Ascending aorta (tissue), 2 donors: Measurements from ENCODE around the gene CNTNAP4. TPM values are rescaled to one million over a fixed set of nuclear protein-coding genes. Genes with fewer than 3 reads are reported as not detected.

ENCODE experiments used
- DNase-seq, 2 donors: peaks; one replicate each; pipeline ENCODE4 v3.0.0-alpha.2; 2019; ENCODE audit warnings: low spot score in 2 of 2
- H3K27ac ChIP-seq, 2 donors: fragments of 200-600 bp; sonication (generic); one replicate each; pipeline ENCODE4 v1.5.1; 2016 to 2017; ENCODE audit warnings: mild to moderate bottlenecking in 1 of 2
- H3K27me3 ChIP-seq: fragments of 200-600 bp; sonication (generic); one replicate; pipeline ENCODE4 v1.5.1; 2017
- H3K36me3 ChIP-seq, 2 donors: fragments of 200-600 bp; sonication (generic); one replicate each; pipeline ENCODE4 v1.5.1; 2016
- H3K4me1 ChIP-seq, 2 donors: fragments of 200-600 bp; sonication (generic); one replicate each; pipeline ENCODE4 v1.5.1; 2016 to 2017; ENCODE audit warnings: mild to moderate bottlenecking in 1 of 2
- H3K4me3 ChIP-seq, 2 donors: fragments of 200-600 bp; sonication (generic); one replicate each; pipeline ENCODE4 v1.5.1; 2016 to 2017; ENCODE audit warnings: mild to moderate bottlenecking in 1 of 2
- H3K9me3 ChIP-seq, 2 donors: fragments of 200-600 bp; sonication (generic); one replicate each; pipeline ENCODE4 v1.5.1; 2016
- intact Hi-C: fragments of 100-400 bp; cut with DNase I; formaldehyde crosslinking; loops from one replicate; pipeline ENCODE4 v1.15.1; 2023
- total RNA-seq: library from RNA; depleted of rRNA; stranded (reverse); fragments of >200 nt; gene quantifications from one replicate; pipeline ENCODE4 v1.1.0, GENCODE V29; 2016
- TF ChIP-seq, protein P1 (sequence below), 3 experiments: fragments of 200-600 bp in 2 of 3; fragments of 450-650 bp in 1 of 3; sonication (generic) in 2 of 3; IDR thresholded peaks; one replicate each; pipeline ENCODE4 v1.5.1; 2016 to 2019; ENCODE audit warnings: antibody characterized with exemption in 3 of 3, mild to moderate bottlenecking in 1 of 3, moderate library complexity in 1 of 3

Gene CNTNAP4
- total RNA-seq, 1 donor from 2014 or later, result not detected

DNA sequence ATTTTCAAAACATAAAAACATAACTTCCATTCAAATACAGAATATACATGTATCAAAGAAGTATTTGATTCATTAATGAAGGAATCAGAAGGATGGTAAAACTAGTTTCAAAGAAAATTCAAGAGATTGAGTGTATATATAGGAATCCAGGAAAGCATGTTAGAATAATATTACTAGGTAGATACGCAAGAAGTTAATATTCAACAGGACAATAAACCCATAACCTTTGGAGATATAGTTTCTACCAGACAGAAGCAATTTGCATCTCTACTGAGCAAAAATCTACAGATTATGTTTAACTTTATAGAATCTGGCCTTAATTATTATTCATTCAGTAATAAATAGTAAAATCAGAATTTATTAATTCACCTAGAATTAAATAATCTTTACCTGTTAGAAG lies 166.8 kb downstream of the CNTNAP4 start:
- Histone ChIP-seq H3K9me3 (no peaks in the 10 kb centered on the region), H3K27me3 (no peaks in the 10 kb centered on the region), H3K36me3 (no peaks in the 10 kb centered on the region), H3K27ac (no peak overlapping the region), H3K4me3 (no peak overlapping the region), H3K4me1 (no peaks in the 10 kb centered on the region)
- intact Hi-C loops, result no loop called here
- TF ChIP-seq, protein P1, sequence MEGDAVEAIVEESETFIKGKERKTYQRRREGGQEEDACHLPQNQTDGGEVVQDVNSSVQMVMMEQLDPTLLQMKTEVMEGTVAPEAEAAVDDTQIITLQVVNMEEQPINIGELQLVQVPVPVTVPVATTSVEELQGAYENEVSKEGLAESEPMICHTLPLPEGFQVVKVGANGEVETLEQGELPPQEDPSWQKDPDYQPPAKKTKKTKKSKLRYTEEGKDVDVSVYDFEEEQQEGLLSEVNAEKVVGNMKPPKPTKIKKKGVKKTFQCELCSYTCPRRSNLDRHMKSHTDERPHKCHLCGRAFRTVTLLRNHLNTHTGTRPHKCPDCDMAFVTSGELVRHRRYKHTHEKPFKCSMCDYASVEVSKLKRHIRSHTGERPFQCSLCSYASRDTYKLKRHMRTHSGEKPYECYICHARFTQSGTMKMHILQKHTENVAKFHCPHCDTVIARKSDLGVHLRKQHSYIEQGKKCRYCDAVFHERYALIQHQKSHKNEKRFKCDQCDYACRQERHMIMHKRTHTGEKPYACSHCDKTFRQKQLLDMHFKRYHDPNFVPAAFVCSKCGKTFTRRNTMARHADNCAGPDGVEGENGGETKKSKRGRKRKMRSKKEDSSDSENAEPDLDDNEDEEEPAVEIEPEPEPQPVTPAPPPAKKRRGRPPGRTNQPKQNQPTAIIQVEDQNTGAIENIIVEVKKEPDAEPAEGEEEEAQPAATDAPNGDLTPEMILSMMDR (IDR thresholded peaks at IDR 0.05), result no peak
- DNase-seq, result no peak

DNA sequence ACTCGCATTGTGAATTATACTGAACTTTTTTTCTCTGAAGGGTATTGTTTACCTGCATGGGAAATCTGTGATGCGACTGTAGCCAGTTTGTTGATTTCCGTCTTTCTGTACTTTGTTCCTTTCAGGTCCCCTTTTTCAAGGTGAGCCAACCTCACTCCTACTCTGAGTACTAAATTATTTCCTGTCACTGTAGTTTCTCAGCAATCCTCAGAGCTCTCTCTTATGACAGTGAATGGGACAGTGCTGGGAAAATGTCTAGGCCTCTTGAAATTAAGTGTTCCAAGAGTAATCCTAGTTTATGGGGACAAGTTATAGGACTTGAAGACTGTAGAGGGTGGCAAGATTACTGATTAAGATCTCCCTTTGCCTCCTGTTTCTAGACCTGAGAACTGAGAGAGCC lies 167.6 kb downstream of the CNTNAP4 start:
- no peak for DNase-seq
- H3K9me3 ChIP-seq, result no peaks in the 10 kb centered on the region
- no peak overlapping the region for H3K27ac ChIP-seq
- TF ChIP-seq, protein P1 (IDR thresholded peaks at IDR 0.05), result no peak
- intact Hi-C loops, result no loop called here
- no peaks in the 10 kb centered on the region for H3K4me1 ChIP-seq
- no peaks in the 10 kb centered on the region for H3K36me3 ChIP-seq
- H3K27me3 ChIP-seq, result no peaks in the 10 kb centered on the region
- no peak overlapping the region for H3K4me3 ChIP-seq

DNA sequence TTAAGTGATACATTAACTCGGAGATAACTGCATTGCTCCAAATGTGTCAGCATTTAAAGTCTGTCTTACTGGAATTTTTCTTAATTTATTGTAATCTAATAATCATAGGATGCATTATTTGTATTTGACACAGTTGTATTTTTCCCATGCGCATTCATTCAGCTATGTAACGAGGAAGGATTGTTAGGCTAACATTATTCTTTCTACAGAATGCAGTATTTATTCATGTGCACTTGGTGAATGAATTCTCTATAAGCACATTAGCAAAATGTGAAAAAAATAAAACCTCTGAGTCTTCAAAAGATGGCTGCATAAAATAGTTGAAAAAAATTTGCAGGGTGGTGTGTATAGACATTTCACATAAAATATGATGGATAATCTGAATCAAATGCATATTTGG lies 168.6 kb downstream of the CNTNAP4 start:
- Histone ChIP-seq H3K27me3 (no peaks in the 10 kb centered on the region), H3K36me3 (no peaks in the 10 kb centered on the region), H3K27ac (no peak overlapping the region), H3K4me1 (no peaks in the 10 kb centered on the region), H3K9me3 (no peaks in the 10 kb centered on the region), H3K4me3 (no peak overlapping the region)
- TF ChIP-seq, protein P1 (IDR thresholded peaks at IDR 0.05), result no peak
- DNase-seq, result no peak
- intact Hi-C loops, result no loop called here

DNA sequence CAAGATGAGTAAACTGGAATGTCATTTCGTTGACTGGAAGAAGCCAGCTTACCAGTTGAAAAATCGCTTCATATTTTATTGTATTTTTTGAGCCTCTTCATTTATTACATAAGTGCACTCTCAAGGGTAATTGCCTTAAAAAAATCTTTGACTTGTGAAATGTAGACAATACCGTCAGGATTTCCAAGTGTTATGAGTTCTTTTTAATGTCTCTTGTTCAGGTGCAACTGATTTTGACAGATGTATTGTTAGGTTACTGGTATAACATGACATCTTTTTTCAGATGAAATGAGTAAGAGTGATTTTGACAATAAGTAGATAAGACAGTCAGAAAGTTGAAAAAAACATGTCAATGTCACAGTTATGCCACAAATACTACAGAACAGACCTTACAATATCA lies 169.1 kb downstream of the CNTNAP4 start:
- no peak overlapping the region for H3K4me3 ChIP-seq
- H3K9me3 ChIP-seq, result no peaks in the 10 kb centered on the region
- TF ChIP-seq, protein P1 (IDR thresholded peaks at IDR 0.05), result no peak
- DNase-seq, result no peak
- no peaks in the 10 kb centered on the region for H3K4me1 ChIP-seq
- no peaks in the 10 kb centered on the region for H3K36me3 ChIP-seq
- no peak overlapping the region for H3K27ac ChIP-seq
- H3K27me3 ChIP-seq, result no peaks in the 10 kb centered on the region
- intact Hi-C loops, result no loop called here

DNA sequence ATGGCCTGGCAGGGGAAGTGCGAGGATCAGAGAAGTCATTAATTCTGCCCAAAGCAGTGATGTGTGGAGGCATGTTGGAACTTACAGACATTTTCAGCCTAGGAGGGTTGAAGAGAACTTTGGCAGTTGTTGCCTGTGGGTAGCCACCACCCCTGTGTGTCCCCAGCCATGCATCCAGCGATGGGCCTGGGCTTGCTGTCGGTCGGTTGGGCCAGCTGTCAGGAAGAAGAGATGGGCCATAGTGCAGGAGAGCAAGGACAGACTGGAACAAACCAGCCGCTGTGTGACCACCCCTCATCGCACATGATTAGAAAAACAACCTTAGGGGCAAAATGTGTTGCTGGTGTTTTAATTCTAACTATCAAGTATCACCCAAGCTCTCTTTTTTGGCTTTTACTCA lies 173.7 kb downstream of the CNTNAP4 start:
- Histone ChIP-seq H3K27me3 (no peaks in the 10 kb centered on the region), H3K9me3 (no peaks in the 10 kb centered on the region), H3K36me3 (no peaks in the 10 kb centered on the region), H3K27ac (no peak overlapping the region), H3K4me1 (no peaks in the 10 kb centered on the region), H3K4me3 (no peak overlapping the region)
- intact Hi-C loops, result no loop called here
- TF ChIP-seq, protein P1 (IDR thresholded peaks at IDR 0.05), result no peak
- DNase-seq, result no peak

DNA sequence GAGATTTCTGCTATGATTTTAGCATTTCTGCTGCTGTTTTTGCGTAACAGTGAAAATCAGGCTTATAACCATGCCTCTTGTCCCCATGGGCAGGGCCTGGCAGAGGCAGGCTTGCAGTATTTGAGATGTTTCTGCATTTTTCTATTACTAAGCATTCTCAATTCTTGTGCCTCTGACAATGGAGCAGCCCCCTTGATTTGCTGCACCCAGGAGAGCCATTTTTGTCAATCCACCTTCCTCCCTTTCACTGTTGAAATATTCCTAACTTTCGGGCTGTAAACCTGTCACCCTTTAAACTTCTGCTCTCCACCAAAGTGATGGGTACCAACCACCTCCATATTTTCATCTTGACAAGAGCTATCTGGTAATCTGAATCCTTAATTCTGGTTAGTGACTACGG lies 178.1 kb downstream of the CNTNAP4 start:
- Histone ChIP-seq H3K4me3 (no peak overlapping the region), H3K27me3 (no peaks in the 10 kb centered on the region), H3K27ac (no peak overlapping the region), H3K4me1 (no peaks in the 10 kb centered on the region), H3K36me3 (no peaks in the 10 kb centered on the region), H3K9me3 (no peaks in the 10 kb centered on the region)
- TF ChIP-seq, protein P1 (IDR thresholded peaks at IDR 0.05), result no peak
- intact Hi-C loops, result no loop called here
- no peak for DNase-seq
